Peyer's patch (tissue), 4 donors: ENCODE measurements around the gene PROM1. TPM values are rescaled to one million over a fixed set of nuclear protein-coding genes. Genes with fewer than 3 reads are reported as not detected.

ENCODE experiments used
- DNase-seq, 3 donors: peaks; one replicate each; pipeline ENCODE4 v3.0.0-alpha.2; 2017 to 2019
- H3K27ac ChIP-seq, 4 donors: fragments of 200-600 bp; sonication (generic); one replicate each; pipeline ENCODE4 v1.5.1; 2016 to 2019
- H3K27me3 ChIP-seq, 2 donors: fragments of 200-600 bp; sonication (generic); one replicate each; pipeline ENCODE4 v1.5.1; 2019
- H3K36me3 ChIP-seq, 3 donors: fragments of 200-600 bp; sonication (generic); one replicate each; pipeline ENCODE4 v1.5.1; 2016 to 2019
- H3K4me1 ChIP-seq, 4 donors: fragments of 200-600 bp; sonication (generic); one replicate each; pipeline ENCODE4 v1.5.1; 2016 to 2019
- H3K4me3 ChIP-seq, 4 donors: fragments of 200-600 bp; sonication (generic); 1 replicate in 3 of 4; 2 replicates in 1 of 4; pipeline ENCODE4 v1.5.1; 2016 to 2019; ENCODE audit warnings: mild to moderate bottlenecking in 1 of 4
- H3K9me3 ChIP-seq, 4 donors: fragments of 200-600 bp; sonication (generic); one replicate each; pipeline ENCODE4 v1.5.1; 2016 to 2019; ENCODE audit warnings: mild to moderate bottlenecking in 1 of 4
- CTCF ChIP-seq, 6 experiments: fragments of 450-650 bp in 4 of 6; fragments of 200-600 bp in 2 of 6; sonication (generic) in 1 of 6; IDR thresholded peaks; one replicate each; pipeline ENCODE4 v1.5.1; 2017 to 2019; ENCODE audit warnings: antibody characterized with exemption in 6 of 6, mild to moderate bottlenecking in 3 of 6, moderate library complexity in 1 of 6
- POLR2A ChIP-seq, 2 donors: fragments of 450-650 bp; IDR thresholded peaks; one replicate each; pipeline ENCODE4 v1.5.1; 2017; ENCODE audit warnings: antibody characterized with exemption in 2 of 2, mild to moderate bottlenecking in 2 of 2, moderate library complexity in 2 of 2
- total RNA-seq, 4 donors: library from RNA; depleted of rRNA; stranded (reverse); fragments of >200 nt; gene quantifications; one replicate each; pipeline ENCODE4 v1.1.0, GENCODE V29; 2016

The PROM1 gene
- total RNA-seq, 4 donors from 2014 or later, result 33.8 to 128 (median 58.9) TPM

GRCh38 chr4:16125571-16126445, 42.0 kb upstream of the PROM1 start:
- no peaks in the 10 kb centered on the region for H3K4me1 ChIP-seq
- no peaks in the 10 kb centered on the region for H3K27me3 ChIP-seq
- no peaks in the 10 kb centered on the region for H3K36me3 ChIP-seq
- H3K27ac ChIP-seq, result no peak overlapping the region
- H3K9me3 ChIP-seq, result no peaks in the 10 kb centered on the region
- DNase-seq, result no peak
- H3K4me3 ChIP-seq, result no peak overlapping the region
- no peak for TF ChIP-seq CTCF (IDR thresholded peaks at IDR 0.05)
- TF ChIP-seq POLR2A (IDR thresholded peaks at IDR 0.05), result no peak

- Histone ChIP-seq H3K27ac (no peak overlapping the region), H3K9me3 (no peaks in the 10 kb centered on the region), H3K4me3 (no peak overlapping the region), H3K36me3 (no peaks in the 10 kb centered on the region), H3K4me1 (no peaks in the 10 kb centered on the region), H3K27me3 (no peaks in the 10 kb centered on the region)
- TF ChIP-seq POLR2A (IDR thresholded peaks at IDR 0.05) (no peak), CTCF (IDR thresholded peaks at IDR 0.05) (no peak)
- DNase-seq, result no peak
Observed at GRCh38 chr4:16124232-16124631, 40.4 kb upstream of the PROM1 start.

DNA sequence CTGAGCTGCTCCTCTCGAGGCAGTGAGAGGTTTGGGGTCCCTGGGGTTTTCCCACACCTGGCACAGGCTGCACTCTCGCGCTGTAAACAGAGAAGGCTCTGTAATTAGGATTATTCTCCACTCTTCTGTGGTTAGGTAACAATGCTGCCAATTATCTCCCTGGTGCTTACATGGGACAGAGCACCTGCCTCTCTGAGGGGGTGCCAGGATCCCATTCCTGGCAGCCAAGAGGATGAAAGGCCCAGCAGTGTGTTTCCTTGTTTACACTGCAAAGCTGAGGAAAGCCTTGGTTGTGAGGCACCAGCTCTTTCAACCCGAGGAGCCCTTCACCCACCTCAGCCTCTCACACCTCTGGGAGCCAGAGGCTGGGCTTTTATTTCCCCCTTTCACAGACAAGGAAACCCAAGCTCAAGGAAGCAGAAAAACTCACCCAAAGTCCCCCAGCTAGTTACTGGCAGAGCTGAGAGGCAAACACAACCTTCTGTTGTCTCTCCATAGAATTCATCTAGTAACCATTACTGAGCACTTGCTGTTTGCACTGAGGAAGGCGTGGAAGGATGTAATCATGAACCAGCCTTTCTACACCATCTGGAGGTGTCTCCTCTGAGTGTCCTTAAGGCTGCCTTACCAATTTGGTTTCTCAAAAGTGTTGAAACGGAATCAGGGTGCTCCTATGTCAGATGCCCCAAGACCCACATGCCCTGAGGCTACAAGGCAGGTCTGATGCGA, 39.7 kb upstream of the PROM1 start:
- no peak for TF ChIP-seq POLR2A (IDR thresholded peaks at IDR 0.05)
- TF ChIP-seq CTCF (IDR thresholded peaks at IDR 0.05), result no peak
- no peak for DNase-seq
- Histone ChIP-seq H3K9me3 (no peaks in the 10 kb centered on the region), H3K4me1 (no peaks in the 10 kb centered on the region), H3K4me3 (no peak overlapping the region), H3K27ac (no peak overlapping the region), H3K36me3 (no peaks in the 10 kb centered on the region), H3K27me3 (no peaks in the 10 kb centered on the region)

- no peaks in the 10 kb centered on the region for H3K4me1 ChIP-seq
- H3K27ac ChIP-seq, result no peak overlapping the region
- DNase-seq, result no peak
- H3K36me3 ChIP-seq, result no peaks in the 10 kb centered on the region
- no peaks in the 10 kb centered on the region for H3K27me3 ChIP-seq
- H3K9me3 ChIP-seq, result no peaks in the 10 kb centered on the region
- no peak overlapping the region for H3K4me3 ChIP-seq
- no peak for TF ChIP-seq POLR2A (IDR thresholded peaks at IDR 0.05)
- TF ChIP-seq CTCF (IDR thresholded peaks at IDR 0.05), result no peak
Observed at GRCh38 chr4:16122784-16123183, 39.0 kb upstream of the PROM1 start.

DNA sequence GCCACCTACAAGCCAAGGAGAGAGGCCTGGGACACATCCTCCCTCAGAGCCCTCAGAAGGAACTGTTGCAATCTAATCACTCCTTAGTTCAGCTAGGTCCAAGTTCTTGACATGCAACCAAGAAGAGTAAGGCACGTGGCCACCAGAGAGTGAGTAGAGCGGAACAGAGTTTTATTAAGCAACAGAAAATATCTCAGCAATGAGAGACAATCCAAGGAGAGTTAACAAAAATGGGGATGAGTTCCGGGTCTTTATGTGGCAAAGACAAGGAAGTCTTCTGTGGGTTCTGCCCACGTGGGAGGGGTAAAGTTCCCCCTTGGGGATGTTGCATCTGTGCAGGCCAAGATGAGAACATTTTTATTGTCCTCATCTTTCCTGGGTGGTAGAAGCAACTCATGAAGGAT, 38.5 kb upstream of the PROM1 start:
- Histone ChIP-seq H3K4me3 (no peak overlapping the region), H3K36me3 (no peaks in the 10 kb centered on the region), H3K27me3 (no peaks in the 10 kb centered on the region), H3K27ac (no peak overlapping the region), H3K9me3 (no peaks in the 10 kb centered on the region), H3K4me1 (no peaks in the 10 kb centered on the region)
- no peak for DNase-seq
- TF ChIP-seq CTCF (IDR thresholded peaks at IDR 0.05), result no peak
- TF ChIP-seq POLR2A (IDR thresholded peaks at IDR 0.05), result no peak
